Tibial nerve (tissue), 4 donors: ENCODE results near the gene UCHL5. TPM values are rescaled to one million over a fixed set of nuclear protein-coding genes. Genes with fewer than 3 reads are reported as not detected.
A peak's percentile ranks its signal among the peaks of the same experiment; 100 is the strongest.

Experiments
- DNase-seq, 2 donors: peaks; one replicate each; pipeline ENCODE4 v3.0.0-alpha.2; 2019; ENCODE audit warnings: low spot score in 2 of 2
- H3K27ac ChIP-seq, 4 donors: fragments of 200-600 bp; sonication (generic) in 3 of 4; one replicate each; pipeline ENCODE4 v1.5.1; 2017 to 2019; ENCODE audit warnings: mild to moderate bottlenecking in 1 of 4
- H3K27me3 ChIP-seq, 2 donors: fragments of 200-600 bp; sonication (generic) in 1 of 2; one replicate each; pipeline versions ENCODE4 v1.5.1 to v1.6.0; 2017 to 2019
- H3K36me3 ChIP-seq, 3 donors: fragments of 200-600 bp; sonication (generic); one replicate each; pipeline ENCODE4 v1.5.1; 2018 to 2019
- H3K4me1 ChIP-seq, 4 donors: fragments of 200-600 bp; sonication (generic) in 3 of 4; one replicate each; pipeline ENCODE4 v1.5.1; 2017 to 2019
- H3K4me3 ChIP-seq, 4 donors: fragments of 200-600 bp; sonication (generic) in 3 of 4; one replicate each; pipeline ENCODE4 v1.5.1; 2017 to 2019; ENCODE audit warnings: mild to moderate bottlenecking in 1 of 4, moderate library complexity in 1 of 4
- H3K9me3 ChIP-seq, 4 donors: fragments of 200-600 bp; sonication (generic) in 3 of 4; one replicate each; pipeline ENCODE4 v1.5.1; 2017 to 2019
- EP300 ChIP-seq, 2 donors: sonication (generic); formaldehyde crosslinking; IDR thresholded peaks; one replicate each; pipeline ENCODE4 v1.6.1; 2017; ENCODE audit warnings: antibody characterized with exemption in 2 of 2, mild to moderate bottlenecking in 1 of 2
- POLR2A ChIP-seq, 2 donors: fragments of 450-650 bp; IDR thresholded peaks; one replicate each; pipeline ENCODE4 v1.6.1; 2017; ENCODE audit warnings: antibody characterized with exemption in 2 of 2, mild to moderate bottlenecking in 2 of 2, moderate library complexity in 2 of 2
- WGBS, 2 donors: methylation state at CpG; one replicate each; pipeline ENCODE4 v1.1.5; 2018; 5-methylcytosine and 5-hydroxymethylcytosine counted together
- total RNA-seq, 4 donors: library from RNA; depleted of rRNA; stranded (reverse); fragments of >200 nt; gene quantifications; one replicate each; pipeline ENCODE4 v1.1.0, GENCODE V29; 2016
- TF ChIP-seq, protein P1 (sequence below), 5 experiments: fragments of 200-600 bp in 3 of 5; fragments of 450-650 bp in 2 of 5; sonication (generic) in 3 of 5; IDR thresholded peaks; one replicate each; pipeline ENCODE4 v1.5.1; 2016 to 2019; ENCODE audit warnings: antibody characterized with exemption in 5 of 5, mild to moderate bottlenecking in 3 of 5, moderate library complexity in 2 of 5

UCHL5 gene
- total RNA-seq, 4 donors from 2014 or later: 22.2 to 50.0 (median 29.0) TPM

DNA sequence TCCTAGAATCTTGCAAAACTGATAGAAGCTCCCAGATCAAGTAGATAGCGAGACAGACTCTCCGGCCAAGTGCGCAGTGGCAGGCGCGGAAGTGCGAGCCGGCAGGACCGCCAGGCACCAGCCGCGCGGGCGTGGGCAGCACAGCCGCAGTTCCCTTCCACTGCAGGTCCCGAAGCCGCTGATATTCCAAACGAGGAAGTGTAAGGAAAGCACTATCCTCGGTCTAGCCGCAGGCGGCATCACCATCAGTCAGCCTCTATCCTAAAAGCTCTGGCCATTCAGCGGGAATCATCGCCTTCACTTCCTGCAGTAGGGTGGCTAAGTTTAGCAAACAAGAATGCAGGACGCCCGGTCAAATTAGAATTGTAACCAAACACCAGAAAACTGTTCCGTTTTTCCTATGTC lies 45.3 kb upstream of the UCHL5 start:
- peak overlapping the region; percentile 85 to 96 (median 90) for H3K27ac ChIP-seq
- H3K9me3 ChIP-seq: no peaks in the 10 kb centered on the region
- DNase-seq: peak in 1 of 2 donors; percentile 24
- TF ChIP-seq, protein P1, sequence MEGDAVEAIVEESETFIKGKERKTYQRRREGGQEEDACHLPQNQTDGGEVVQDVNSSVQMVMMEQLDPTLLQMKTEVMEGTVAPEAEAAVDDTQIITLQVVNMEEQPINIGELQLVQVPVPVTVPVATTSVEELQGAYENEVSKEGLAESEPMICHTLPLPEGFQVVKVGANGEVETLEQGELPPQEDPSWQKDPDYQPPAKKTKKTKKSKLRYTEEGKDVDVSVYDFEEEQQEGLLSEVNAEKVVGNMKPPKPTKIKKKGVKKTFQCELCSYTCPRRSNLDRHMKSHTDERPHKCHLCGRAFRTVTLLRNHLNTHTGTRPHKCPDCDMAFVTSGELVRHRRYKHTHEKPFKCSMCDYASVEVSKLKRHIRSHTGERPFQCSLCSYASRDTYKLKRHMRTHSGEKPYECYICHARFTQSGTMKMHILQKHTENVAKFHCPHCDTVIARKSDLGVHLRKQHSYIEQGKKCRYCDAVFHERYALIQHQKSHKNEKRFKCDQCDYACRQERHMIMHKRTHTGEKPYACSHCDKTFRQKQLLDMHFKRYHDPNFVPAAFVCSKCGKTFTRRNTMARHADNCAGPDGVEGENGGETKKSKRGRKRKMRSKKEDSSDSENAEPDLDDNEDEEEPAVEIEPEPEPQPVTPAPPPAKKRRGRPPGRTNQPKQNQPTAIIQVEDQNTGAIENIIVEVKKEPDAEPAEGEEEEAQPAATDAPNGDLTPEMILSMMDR (IDR thresholded peaks at IDR 0.05): no peak
- TF ChIP-seq POLR2A (IDR thresholded peaks at IDR 0.05): no peak
- TF ChIP-seq EP300 (IDR thresholded peaks at IDR 0.05): no peak
- H3K4me1 ChIP-seq: peaks cover 0 to 30% (median 10%) of the 10 kb centered on the region in 4 donors
- H3K36me3 ChIP-seq: peaks cover 0 to 12% (median 0%) of the 10 kb centered on the region in 3 donors
- peak overlapping the region; percentile 67 to 83 (median 75) for H3K4me3 ChIP-seq
- WGBS, 2 donors: 0% methylated on average over 20 to 24 of the region's 24 CpGs
- H3K27me3 ChIP-seq: no peaks in the 10 kb centered on the region

DNA sequence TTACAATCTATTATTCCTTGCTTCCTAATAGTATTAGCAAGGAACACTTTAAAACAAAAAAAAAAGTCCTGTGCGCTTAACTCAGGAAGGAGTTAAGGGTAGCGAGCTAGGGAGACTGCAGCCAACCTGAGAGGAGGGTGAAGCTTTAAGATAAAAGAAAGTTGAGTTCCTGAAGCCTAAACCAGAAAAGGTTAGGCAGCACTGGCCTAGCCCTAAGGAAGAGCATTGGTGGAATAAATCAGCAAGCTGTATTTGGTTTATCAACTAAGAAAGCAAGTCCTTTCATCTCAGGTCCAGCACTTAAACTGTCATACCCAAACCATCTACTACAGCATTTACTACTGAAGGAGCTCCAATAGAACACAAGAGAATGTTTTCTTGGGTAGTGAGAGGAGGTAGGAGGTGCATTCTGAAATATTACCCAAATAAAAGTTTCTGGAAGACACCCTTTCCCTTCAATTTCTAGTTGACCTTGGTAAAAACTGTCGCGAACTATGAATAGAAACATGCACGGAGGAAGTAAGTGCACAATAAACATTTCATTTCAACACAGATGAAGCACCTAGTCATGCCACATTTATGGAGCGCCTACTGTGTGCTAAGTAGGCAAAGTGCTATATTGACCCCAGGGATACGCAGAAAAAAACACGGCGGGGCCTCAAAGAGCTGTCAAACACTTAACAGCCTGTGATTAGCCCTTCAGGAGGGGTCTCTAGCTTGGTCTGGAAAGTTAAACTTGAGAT lies 44.8 kb upstream of the UCHL5 start:
- Histone ChIP-seq H3K36me3 (peaks cover 0 to 18% (median 0%) of the 10 kb centered on the region in 3 donors), H3K27me3 (no peaks in the 10 kb centered on the region), H3K9me3 (no peaks in the 10 kb centered on the region), H3K4me3 (peak overlapping the region; percentile 67 to 83 (median 75)), H3K27ac (peak overlapping the region; percentile 85 to 96 (median 90)), H3K4me1 (peaks cover 0 to 30% (median 10%) of the 10 kb centered on the region in 4 donors)
- WGBS, 2 donors: 32 to 33% methylated on average over 9 of the region's 9 CpGs
- TF ChIP-seq POLR2A (IDR thresholded peaks at IDR 0.05) (no peak), EP300 (IDR thresholded peaks at IDR 0.05) (no peak)
- TF ChIP-seq, protein P1 (IDR thresholded peaks at IDR 0.05): no peak
- DNase-seq: no peak

DNA sequence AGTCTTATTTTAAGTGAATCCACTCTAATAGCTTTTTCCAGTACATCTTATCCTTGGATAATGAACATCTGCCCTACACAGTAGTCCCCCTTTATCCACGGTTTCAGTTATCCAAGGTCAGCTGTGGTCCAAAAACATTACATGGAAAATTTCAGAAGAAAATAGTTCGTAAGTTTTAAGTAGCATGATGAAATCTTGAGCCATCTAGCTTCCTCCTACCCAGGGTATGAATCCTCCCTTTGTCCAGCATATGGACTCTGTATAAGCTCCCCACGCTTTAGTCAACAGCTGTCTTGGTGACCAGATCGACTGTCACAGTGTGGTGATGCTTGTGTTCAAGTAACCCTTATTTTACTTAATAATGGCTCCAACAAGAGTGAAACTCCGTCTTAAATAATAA lies 43.5 kb upstream of the UCHL5 start:
- no peak for DNase-seq
- Histone ChIP-seq H3K4me1 (peaks cover 0 to 30% (median 10%) of the 10 kb centered on the region in 4 donors), H3K4me3 (no peak overlapping the region), H3K27me3 (no peaks in the 10 kb centered on the region), H3K27ac (peak overlapping the region in 1 of 4 donors; percentile 3), H3K36me3 (peaks cover 0 to 30% (median 0%) of the 10 kb centered on the region in 3 donors), H3K9me3 (no peaks in the 10 kb centered on the region)
- no peak for TF ChIP-seq EP300 (IDR thresholded peaks at IDR 0.05)
- TF ChIP-seq, protein P1 (IDR thresholded peaks at IDR 0.05): no peak
- TF ChIP-seq POLR2A (IDR thresholded peaks at IDR 0.05): no peak
- WGBS, 2 donors: 65 to 66% methylated on average over 5 of the region's 5 CpGs

DNA sequence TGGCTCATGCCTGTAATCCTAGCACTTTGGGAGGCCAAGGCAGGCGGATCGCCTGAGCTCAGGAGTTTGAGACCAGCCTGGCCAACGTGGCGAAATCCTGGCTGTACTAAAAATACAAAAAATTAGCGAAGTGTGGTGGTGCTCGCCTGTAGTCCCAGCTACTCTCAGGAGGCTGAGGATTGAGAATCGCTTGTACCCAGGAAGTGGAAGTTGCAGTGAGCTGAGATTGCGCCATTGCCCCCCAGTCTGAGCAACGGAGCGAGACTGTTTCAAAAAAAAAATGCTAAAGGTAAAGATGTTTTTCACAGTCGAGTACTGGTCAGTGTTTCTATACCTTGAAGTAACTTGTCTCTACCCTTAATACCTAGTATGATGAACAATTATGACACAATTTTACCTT lies 35.0 kb upstream of the UCHL5 start:
- H3K36me3 ChIP-seq: peaks cover 0 to 78% (median 0%) of the 10 kb centered on the region in 3 donors

DNA sequence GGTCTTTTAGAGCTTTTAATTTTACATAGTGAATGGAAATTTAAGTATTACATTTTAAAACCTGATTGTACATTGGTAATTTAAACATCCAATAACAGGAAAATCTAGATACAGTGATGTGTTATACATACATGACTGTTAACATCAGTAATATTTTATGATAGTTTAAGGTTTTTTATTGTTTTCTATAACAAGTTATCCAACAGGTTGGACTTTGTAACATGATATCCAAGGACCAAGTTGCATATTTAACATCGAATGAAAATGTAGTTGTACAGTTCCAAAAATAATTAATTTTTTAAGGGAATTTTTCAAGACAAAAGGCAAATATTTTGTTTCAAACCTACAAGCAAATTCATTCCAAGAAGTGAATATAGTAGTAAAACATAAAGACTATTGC lies 31.7 kb upstream of the UCHL5 start:
- no peak for DNase-seq
- TF ChIP-seq, protein P1 (IDR thresholded peaks at IDR 0.05): no peak
- TF ChIP-seq POLR2A (IDR thresholded peaks at IDR 0.05): no peak
- H3K9me3 ChIP-seq: no peaks in the 10 kb centered on the region
- 69 to 84% methylated on average over 1 of the region's 1 CpG for WGBS, 2 donors
- no peak overlapping the region for H3K4me3 ChIP-seq
- H3K4me1 ChIP-seq: no peaks in the 10 kb centered on the region
- H3K36me3 ChIP-seq: peaks cover 0 to 54% (median 0%) of the 10 kb centered on the region in 3 donors
- no peak overlapping the region for H3K27ac ChIP-seq
- H3K27me3 ChIP-seq: no peaks in the 10 kb centered on the region

More for the DNA sequence above, 35.0 kb upstream of the UCHL5 start:
- no peaks in the 10 kb centered on the region for H3K4me1 ChIP-seq
- WGBS, 2 donors: 93 to 95% methylated on average over 11 of the region's 11 CpGs
- H3K9me3 ChIP-seq: no peaks in the 10 kb centered on the region
- no peak overlapping the region for H3K4me3 ChIP-seq
- H3K27ac ChIP-seq: no peak overlapping the region
- TF ChIP-seq POLR2A (IDR thresholded peaks at IDR 0.05) (no peak), EP300 (IDR thresholded peaks at IDR 0.05) (no peak)
- TF ChIP-seq, protein P1 (IDR thresholded peaks at IDR 0.05): no peak
- no peaks in the 10 kb centered on the region for H3K27me3 ChIP-seq
- no peak for DNase-seq
